HG03469 (cell line): Measurements from ENCODE around the gene PTPRN2.
"Not testable (repeated sequence)": the region's sequence is repeated elsewhere in the genome, so short reads cannot be mapped to it uniquely, and the experiment has no call there.

Source experiments
- ATAC-seq: cut with Tn5 transposase; IDR thresholded peaks from one replicate; pipeline ENCODE4 v1.9.1; 2021; ENCODE audit warnings: mild to moderate bottlenecking, moderate library complexity, moderate number of reproducible peaks; ENCODE audit not compliant: unreplicated experiment

The PTPRN2 gene

DNA sequence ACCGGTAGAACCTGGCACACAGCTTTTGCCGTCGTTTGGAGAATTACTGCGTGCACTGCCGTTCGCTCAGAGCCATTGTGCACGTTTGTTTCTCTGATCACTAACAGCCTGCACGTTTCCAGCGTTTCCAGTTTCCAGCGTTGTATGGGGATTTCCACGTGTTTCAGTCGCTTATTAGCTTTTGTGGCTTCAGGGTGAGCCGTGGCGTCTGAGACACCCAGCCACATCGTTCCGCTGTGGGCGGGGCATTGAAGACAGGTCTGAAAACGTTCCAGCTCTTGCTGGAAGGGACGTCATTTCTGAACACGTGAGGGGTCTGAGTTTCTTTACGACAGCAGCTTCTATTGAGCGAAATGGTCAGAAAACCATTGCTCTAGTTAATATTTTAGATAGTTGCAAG lies 1086.0 kb downstream of the PTPRN2 start:
- no peak for ATAC-seq

DNA sequence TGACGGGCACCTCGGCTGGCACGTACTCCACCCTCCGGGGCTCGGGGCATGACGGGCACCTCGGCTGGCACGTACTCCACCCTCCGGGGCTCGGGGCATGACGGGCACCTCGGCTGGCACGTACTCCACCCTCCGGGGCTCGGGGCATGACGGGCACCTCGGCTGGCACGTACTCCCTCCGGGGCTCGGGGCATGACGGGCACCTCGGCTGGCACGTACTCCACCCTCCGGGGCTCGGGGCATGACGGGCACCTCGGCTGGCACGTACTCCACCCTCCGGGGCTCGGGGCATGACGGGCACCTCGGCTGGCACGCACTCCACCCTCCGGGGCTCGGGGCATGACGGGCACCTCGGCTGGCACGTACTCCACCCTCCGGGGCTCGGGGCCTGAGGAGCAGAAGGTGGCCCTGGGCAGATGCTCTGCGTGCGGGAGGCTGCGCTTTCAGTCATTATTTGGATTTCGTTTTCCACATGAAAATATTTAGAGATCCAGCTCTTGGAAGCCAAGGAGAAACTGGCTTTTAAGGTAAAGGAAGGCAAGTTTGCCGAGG lies 1086.6 kb downstream of the PTPRN2 start:
- not testable (repeated sequence) for ATAC-seq

DNA sequence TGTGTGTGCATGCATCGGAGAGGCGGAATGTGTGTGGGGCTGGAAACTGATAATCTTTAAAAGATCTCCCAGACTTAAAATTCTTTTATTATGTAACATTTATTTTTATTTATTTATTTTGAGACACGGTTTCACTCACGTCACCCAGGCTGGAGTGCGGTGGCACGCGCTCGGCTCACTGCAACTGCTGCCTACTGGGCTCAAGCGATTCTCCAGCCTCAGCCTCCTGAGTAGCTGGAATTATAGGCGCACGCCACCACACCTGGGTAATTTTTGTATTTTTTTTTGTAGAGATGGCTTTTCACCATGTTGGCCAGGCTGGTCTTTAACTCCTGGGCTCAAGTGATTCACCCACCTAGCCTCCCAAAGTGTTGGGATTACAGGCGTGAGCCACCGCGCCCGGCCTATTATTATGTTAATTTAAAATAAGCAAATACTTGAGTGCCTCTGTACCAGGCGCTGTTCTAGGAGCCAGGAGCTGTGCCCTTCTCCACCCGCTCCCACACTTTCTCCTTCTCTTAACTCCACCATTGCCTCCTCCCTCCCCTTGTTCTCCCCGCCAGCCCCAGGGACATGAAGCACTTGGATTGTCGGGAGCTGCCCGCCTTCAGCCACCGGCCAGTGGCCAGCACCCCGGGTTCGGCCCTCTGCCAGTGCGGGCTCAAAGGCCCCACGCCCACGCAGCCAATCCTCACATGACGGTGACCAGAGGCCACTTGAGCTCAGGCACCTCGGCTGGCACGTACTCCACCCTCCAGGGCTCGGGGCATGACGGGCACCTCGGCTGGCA lies 1087.3 kb downstream of the PTPRN2 start:
- ATAC-seq, result no peak

DNA sequence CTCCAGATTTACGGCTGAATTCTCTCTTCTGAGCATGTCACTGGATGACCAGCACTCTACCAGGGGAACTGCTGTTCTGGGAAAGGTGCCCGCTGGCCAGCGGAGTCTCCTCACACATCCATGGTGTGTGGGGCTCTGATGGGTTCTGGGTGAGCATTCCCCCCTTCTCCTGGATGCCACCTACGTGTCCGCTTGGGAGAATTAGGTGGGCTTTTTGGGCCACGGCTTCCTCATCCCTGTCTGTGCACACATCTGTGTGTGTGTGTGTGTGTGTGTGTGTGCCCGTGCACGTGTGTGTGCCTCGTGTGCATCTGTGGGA lies 1087.8 kb downstream of the PTPRN2 start:
- ATAC-seq, result no peak

DNA sequence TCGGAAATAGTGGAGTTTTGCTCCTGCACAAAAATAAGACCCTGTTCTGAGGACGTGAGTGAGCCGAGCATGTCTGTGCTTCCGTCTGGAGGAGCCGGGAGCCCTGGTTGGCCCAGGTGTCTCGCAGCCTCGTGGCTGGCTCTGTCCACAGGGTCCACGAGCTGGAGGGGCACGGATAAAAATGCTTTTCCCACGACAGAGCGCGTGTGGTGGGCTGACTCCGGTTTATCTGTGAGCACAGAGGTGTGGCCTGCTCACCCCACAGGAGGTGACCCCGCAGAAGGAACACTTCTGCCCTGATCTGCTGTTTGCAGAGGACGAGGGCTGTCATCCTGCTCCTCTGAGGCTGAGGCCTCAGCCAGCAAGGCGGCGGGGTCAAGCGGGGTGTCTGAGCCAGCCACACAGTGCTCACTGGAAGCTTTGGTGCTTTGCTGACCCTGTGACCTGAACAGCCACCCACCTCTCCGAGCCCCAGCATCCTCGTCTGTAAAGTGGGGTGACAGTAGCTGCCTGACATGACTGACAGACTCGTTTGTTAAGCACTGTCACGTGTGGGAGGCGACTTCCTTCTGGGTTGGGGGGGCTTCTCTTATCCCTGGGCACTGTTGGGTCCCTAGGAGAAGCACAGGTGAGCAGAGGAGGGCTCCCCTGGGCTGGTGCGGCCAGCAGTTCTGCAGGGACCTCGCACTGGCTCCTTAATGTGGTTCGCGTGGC lies 1088.3 kb downstream of the PTPRN2 start:
- ATAC-seq, result no peak

DNA sequence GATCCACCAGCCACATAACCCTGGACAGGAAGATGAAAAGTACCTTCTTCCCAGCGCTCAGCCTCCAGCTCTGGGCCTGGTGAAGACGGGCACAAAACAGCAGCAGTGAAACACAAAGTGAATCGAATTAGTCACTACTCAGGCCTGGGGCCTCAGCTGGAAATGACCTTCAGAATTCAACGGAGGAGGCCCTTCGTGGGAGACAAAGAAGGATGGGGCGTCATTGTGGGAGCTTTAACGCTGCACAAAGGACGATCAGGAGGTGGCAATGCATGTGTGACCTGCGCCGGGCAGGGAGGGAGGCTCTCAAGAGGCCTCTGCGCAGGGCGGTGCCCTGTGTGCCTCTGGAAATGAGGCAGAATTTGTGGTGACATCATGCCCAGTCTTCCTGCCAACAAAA lies 1089.0 kb downstream of the PTPRN2 start:
- no peak for ATAC-seq

DNA sequence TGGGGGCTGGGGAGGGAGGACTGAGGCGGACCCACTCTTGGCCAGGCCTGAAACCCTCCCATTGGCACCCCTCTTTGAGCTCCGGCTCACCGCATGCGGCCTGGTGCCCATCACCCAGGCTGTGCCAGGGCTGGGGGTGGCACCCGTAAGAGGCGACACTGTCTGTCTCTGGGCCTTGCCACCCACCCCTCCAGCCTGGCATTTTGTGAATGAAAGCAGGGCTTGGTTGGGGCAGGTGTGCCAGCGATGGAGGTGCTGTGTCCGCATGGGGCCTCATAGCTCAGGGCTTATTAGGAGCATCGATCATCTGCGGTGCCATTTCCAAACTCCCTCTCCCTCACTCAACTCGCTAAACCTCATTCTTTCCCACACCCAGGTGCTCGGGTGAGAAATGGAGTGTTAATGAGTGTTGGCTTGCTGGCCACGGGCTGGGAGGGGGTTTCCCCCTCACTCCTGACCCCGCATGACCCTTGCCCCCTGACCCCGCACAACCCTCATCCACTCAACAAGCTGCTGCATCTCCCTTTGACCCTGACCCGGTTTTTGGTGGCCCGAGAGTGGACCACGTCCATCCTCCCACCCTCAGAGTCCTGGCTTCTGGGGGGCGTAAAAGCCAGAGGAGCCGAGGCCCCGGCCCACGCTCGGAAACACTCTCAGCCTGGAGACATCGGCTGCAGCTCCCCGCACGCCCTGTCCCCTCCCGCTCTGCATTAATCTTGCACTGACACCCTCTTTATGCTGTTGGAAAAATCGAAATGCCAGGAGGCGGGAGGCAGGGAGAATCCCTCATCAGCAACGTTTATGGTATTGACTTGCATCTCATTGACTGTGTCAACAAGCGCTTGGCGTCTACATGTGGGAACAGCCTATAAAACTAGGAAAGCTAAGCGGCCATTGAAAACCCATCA lies 1089.6 kb downstream of the PTPRN2 start:
- no peak for ATAC-seq

DNA sequence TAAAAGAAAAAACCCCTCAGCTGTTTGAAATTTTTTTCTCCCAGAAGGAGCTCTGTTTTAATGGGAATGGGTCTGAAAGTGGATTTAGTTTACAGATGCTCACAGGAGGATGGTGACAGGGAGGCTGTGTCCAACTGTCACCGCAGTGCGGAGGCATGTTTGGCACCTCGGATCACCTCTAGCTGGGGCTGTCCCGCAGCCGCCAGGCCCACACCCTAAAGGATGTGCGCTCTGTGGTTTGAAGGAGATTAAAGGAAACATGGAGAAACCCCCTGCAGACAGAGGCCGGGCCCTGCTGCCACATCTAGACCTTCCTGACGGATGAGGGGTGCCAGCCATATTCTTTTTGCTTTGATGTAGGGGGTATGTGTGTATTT lies 1090.3 kb downstream of the PTPRN2 start:
- no peak for ATAC-seq

DNA sequence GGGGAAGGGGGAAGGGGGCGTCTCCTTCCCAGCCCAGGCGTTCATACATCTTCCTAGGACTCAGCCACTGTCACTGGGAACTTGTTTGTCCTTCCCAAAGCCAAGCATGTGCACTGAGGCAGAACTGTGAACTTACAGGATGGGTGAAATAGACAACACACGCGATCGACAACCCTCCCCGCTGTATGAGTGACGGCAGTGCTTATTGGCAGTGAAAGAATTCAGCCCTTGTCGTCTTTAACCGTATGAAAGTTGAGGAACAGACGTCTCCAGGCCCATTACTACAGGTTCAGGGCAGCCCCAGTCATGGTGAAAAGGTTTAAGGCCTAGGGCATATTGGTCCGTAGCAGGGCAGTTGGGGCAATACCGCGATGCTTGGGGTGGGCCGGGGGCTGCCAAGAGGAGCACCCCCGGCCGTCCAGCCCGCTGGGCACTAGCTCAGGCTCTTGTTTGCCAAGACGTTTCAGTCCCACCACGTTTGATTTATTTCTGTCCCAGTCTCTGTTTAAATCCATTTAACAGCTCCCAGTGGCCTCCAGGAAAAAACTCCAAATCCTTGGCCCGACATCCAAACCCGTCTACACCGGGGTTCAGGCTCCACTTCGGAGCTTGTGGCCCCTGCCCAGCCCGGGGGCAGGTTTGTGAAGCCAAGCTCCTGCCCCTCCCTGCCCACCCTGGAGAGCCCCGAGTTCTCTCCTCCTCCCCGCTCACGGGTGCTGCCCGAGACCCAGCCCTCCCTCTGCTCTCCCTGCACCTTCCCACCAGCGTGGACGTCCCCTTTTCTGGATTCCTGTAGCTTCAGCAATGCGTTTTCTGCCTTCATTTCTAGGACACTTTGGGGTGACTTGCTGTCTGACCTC lies 1091.0 kb downstream of the PTPRN2 start:
- ATAC-seq, result no peak

DNA sequence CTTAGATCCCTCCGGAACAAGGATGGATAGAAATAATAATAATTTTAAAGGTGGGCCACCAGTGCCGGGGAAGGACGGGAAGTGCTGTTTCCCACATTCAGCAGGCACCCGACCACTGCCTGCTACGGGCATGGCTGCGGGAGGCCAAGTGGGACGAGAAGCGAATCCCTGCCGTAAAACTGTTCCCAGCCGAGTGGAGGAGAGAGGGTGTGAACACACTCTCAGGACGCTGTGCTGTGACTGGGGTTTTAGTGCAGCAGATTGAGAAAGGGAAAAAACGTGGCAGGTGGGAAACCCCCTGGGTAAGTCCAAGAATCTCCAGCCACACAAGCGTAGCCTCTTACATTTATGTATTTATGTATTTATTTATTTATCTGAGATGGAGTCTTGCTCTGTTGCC lies 1092.0 kb downstream of the PTPRN2 start:
- no peak for ATAC-seq

DNA sequence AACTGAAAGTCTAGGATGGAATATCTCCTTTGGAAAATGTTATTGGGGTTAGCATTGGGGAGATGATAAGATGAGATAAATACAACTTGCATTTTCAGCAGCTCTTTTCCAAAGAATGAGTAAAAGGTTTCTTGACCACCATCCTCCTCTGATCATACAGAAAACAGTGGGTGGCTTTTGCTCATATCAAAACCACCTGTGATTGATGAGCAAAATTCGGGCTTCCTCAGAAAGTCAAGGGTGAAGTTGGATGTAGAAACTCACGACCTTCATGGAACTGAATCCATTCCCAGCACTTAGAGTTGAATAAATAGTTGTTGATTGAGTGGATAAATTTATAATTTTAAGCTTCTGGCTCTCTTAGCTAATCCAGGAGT lies 1092.5 kb downstream of the PTPRN2 start:
- no peak for ATAC-seq

DNA sequence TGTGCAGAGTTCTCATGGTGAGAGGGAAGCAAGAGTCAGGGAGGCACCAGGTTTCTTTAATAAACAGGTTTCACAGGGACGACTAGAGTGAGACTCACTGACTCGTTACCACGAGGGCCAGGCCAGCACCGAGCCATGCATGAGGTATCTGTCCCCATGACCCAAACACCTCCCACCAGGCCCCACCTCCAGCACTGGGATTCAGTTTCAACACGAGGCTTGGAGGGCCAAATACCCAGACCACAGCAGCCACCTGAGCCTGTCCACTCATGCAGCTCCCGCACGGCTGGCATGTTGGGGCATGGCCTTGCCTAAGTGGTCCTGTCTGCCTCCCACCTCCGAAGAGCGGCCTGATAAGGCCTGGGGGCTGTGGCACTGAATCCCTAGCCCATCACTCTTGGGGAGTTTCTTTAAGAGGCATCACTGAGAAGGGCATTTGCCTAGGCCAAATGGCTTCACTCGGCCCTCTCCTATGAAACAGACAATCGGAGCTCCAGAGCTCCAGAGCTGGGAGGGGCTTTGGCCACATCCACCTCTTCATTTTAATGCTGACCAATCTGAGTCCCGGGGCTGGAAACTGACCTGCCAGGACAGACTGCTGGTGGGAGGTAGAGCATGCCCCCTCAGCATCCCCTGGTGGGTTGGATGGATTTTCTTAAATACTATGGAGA lies 1093.0 kb downstream of the PTPRN2 start:
- ATAC-seq, result no peak

DNA sequence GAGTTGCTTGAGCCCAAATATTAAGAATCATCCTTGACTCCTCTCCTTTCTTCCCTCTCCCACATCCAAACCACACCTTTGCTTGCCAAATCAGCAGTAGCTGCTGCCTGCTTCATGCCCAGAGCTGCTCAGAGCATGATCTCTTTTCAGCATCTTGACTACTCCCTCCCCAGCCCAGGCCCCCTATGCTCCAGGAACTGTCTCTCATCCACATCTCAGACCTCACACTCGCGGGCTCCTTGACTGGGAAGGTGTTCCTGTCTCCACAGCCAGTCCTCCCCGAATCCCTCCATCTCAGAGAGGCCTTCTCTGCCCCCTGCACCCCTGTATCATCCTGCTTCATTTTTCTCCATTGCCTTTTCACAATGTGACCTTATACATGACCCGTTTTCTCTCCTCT lies 1093.8 kb downstream of the PTPRN2 start:
- ATAC-seq, result no peak

DNA sequence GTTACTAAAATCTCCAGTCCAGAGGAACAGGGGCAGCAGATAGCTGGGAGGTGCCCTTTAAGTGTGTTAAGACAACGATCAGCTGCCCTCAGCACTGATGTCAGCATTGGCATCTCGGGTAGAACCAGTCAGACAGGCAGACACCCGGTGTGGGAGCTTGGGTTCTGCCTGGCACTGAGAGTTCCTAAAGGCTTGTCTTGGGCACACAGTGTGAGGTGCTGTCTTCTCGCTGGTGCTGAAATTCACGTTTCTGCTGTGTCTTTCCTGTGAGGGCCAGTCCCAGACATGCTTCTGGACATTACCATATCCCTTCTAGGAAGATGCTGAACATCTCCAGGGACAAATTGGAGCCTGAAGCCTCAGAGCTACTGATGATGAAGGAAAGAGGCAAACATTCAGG lies 1094.6 kb downstream of the PTPRN2 start:
- ATAC-seq, result no peak

DNA sequence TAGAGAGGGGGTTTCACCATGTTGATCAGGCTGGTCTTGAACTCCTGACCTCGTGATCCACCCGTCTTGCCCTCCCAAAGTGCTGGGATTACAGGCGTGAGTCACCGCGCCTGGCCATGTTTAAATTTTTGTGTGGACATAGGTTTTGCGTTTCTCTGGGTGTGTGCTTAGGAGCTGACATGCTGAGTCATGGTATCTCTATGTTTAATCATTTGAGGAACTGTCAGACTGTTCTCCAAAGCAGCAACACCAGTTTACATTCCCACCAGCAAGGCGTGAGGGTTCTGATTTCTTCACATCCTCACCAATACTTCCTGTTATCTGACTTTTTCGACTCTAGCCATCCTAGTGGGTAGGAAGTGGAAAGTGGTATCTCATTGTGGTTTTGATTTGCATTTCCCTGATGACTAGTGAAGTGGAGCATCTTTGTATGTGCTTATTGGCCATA lies 1097.1 kb downstream of the PTPRN2 start:
- ATAC-seq, result peak; percentile 57

DNA sequence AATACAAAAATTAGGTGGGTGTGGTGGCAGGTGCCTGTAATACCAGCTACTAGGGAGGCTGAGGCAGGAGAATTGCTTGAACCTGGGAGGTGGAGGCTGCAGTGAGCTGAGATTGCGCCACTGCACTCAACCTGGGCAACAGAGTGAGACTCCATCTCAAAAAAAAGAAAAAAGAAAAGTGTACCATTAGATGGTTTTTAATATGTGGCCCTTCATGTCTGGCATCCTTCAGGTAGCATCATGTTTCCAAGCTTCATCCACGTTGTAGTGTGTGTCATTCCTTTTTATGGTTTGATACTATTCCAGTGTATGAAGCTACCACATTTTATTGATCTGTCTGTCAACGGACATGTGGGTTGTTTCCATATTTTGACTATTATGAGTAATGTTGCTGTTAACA lies 1097.8 kb downstream of the PTPRN2 start:
- not testable (repeated sequence) for ATAC-seq
